Brain microvascular endothelial cell (primary cell): ENCODE measurements around the gene PUS1.

ENCODE experiments used
- DNase-seq: peaks from one replicate; pipeline ENCODE4 v3.0.0-alpha.2; 2020
- H3K27ac ChIP-seq: fragments of 250-450 bp; sonication (Bioruptor Pico); 2 replicates; pipeline ENCODE4 v1.5.1; 2020; ENCODE audit warnings: mild to moderate bottlenecking, moderate library complexity
- H3K27me3 ChIP-seq: fragments of 250-450 bp; sonication (Bioruptor Pico); replicated peaks from 2 replicates; pipeline ENCODE4 v1.5.1; 2020; ENCODE audit warnings: mild to moderate bottlenecking
- H3K36me3 ChIP-seq: fragments of 250-450 bp; sonication (Bioruptor Pico); replicated peaks from 2 replicates; pipeline ENCODE4 v1.5.1; 2020; ENCODE audit warnings: mild to moderate bottlenecking
- H3K4me3 ChIP-seq: 2 replicates; pipeline ENCODE4 v1.5.1; 2011; ENCODE audit warnings: low read depth, mild to moderate bottlenecking, control low read depth, low read length, moderate library complexity
- in situ Hi-C: cut with HindIII; loops from 2 replicates; pipeline ENCODE4 v1.10.0; 2017; ENCODE audit warnings: low sequenced_read_pairs, low pct_ligation_motif_present
- TF ChIP-seq, protein P1 (sequence below): IDR thresholded peaks from 2 replicates; pipeline ENCODE4 v1.5.1; 2011; ENCODE audit warnings: low read depth, mild to moderate bottlenecking, moderate library complexity, low read length, control low read depth, inconsistent platforms; ENCODE audit errors: missing control alignments

PUS1 gene

DNA sequence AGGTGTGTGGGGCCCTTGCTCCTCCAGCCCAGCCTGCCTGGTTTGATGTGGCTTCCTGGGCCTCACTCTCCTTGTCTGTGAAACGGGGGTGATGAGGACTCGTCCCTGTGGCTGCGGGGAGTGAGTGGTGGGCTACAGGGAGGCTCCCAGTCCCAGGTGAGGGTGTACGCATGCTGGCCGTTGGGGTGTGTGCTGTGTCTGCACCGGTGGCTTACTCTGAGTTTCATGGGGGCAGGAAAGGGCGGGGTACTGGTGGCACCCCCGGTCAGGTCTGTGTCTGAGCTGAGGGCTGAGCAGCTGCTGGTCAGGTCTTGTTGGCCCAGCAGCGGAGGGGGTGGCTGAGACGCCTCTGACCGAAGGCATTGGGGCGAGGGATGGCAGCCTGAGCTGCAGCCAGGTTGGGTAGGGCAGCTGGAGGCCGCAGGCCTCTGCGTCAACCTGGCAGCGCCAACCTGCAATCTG, 23.4 kb upstream of the PUS1 start:
- H3K27me3 ChIP-seq, result no peaks in the 10 kb centered on the region
- no peak overlapping the region for H3K4me3 ChIP-seq
- in situ Hi-C loops, result no loop called here
- no peak for DNase-seq
- H3K27ac ChIP-seq, result no peak overlapping the region
- TF ChIP-seq, protein P1, sequence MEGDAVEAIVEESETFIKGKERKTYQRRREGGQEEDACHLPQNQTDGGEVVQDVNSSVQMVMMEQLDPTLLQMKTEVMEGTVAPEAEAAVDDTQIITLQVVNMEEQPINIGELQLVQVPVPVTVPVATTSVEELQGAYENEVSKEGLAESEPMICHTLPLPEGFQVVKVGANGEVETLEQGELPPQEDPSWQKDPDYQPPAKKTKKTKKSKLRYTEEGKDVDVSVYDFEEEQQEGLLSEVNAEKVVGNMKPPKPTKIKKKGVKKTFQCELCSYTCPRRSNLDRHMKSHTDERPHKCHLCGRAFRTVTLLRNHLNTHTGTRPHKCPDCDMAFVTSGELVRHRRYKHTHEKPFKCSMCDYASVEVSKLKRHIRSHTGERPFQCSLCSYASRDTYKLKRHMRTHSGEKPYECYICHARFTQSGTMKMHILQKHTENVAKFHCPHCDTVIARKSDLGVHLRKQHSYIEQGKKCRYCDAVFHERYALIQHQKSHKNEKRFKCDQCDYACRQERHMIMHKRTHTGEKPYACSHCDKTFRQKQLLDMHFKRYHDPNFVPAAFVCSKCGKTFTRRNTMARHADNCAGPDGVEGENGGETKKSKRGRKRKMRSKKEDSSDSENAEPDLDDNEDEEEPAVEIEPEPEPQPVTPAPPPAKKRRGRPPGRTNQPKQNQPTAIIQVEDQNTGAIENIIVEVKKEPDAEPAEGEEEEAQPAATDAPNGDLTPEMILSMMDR, result no peak
- H3K36me3 ChIP-seq, result peaks cover 29% of the 10 kb centered on the region

DNA sequence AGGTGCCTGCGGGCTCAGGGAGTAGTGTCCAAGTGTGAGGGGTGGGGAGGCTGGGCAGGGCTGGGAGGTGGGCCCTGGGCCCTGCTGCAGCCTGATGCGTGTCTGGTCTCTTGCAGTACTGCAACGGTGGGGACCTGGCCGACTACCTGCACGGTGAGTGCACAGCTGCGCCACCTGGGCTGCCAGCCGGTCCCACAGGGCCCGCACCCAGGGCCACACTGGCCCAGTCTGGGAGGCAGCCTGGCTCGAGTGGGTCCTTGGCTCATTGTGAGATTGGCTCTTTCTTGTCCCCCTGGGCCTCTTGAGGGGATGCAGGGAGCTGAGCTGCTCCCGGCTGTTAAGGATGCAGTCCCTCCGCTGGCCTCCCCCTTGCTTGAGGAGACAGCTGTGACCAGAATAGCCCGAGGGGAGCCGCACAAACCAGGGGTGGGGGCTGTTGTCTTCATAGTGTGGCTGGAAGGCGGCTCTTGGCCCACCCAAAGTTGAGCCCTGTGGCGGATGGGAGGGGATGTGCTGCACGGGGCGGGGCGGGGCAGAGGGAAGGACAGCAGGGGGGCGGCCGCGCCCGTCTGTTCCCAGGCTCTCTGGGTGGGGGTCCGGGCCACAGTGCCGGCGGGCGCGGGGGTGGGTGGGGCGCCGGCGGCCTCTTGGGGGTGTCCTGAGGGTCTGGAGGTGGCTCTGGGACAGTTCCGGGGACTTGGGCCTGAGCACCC, 21.5 kb upstream of the PUS1 start:
- no peak for DNase-seq
- TF ChIP-seq, protein P1, result no peak
- Histone ChIP-seq H3K36me3 (peaks cover 43% of the 10 kb centered on the region), H3K27ac (no peak overlapping the region), H3K27me3 (no peaks in the 10 kb centered on the region), H3K4me3 (no peak overlapping the region)
- in situ Hi-C loops, result no loop called here

DNA sequence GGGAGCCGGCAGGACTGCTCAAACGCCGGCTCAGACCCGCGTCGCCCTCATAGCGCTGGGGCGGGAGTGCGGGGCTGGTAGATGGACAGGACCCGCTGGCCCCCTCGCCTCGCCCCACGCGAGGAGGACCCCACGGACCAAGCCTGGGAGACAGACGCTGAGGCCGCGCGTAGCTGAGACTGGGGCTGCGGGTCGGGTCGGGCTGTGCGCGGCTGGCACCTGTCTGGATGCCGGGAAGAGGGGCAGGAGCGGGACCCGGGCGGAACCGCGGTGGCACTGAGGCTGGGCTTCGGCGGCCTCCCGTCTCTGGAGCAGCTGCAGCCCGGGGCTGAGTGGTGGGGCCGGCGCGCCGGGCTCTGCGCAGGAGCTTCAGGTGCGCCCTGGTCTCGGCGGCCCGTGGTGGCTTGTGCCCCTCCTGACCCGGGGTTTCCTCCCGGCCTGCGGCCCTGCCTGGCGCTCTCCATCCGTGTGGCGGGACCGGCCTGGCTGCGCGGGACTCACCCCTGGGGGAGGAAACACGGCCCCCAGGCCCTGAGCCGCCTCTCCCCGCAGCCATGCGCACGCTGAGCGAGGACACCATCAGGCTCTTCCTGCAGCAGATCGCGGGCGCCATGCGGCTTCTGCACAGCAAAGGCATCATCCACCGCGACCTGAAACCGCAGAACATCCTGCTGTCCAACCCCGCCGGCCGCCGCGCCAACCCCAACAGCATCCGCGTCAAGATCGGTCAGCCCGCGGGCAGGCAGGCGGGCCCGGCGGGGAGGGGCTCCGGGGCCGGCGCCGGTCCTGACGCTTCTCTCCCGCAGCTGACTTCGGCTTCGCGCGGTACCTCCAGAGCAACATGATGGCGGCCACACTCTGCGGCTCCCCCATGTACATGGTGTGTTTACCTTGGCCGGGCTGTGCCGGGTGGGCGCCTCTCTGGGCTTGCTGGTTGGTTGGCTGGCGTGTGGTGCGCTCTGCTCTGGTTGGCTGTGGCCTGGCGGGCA, 20.7 kb upstream of the PUS1 start:
- in situ Hi-C loops, result no loop called here
- TF ChIP-seq, protein P1, result no peak
- peaks cover 43% of the 10 kb centered on the region for H3K36me3 ChIP-seq
- no peak for DNase-seq
- H3K27ac ChIP-seq, result no peak overlapping the region
- H3K4me3 ChIP-seq, result no peak overlapping the region
- no peaks in the 10 kb centered on the region for H3K27me3 ChIP-seq

DNA sequence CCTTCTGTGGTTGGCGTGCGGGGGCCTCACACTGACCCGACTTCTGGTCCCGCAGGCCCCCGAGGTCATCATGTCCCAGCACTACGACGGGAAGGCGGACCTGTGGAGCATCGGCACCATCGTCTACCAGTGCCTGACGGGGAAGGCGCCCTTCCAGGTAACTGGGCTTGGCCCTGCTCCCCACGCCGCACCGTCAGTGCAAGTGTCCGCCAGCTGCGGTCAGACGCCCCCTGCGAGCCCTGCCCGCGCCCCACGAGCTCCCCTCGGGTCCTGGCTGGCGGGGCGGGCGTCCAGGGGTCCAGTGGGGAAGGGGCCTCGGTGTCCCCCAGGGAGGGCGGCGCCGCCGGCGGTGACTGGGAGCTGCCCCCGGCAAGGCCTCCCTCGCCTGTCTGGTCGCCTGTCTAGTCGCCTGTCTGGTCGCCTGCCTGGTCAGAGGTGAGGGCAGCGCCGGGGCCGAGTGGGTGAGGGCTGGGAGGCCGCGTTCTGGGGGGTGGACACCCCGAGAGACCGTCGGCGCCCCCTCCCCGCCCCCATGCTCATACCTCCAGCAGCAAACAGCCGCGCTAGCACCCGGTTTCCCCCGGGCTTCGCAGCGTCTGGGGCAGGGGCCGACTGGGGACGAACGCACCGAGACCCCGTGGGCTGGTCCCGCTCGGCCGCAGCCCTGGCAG, 19.9 kb upstream of the PUS1 start:
- no peak for DNase-seq
- TF ChIP-seq, protein P1, result no peak
- H3K27me3 ChIP-seq, result no peaks in the 10 kb centered on the region
- in situ Hi-C loops, result no loop called here
- no peak overlapping the region for H3K27ac ChIP-seq
- H3K4me3 ChIP-seq, result no peak overlapping the region
- H3K36me3 ChIP-seq, result peaks cover 48% of the 10 kb centered on the region

DNA sequence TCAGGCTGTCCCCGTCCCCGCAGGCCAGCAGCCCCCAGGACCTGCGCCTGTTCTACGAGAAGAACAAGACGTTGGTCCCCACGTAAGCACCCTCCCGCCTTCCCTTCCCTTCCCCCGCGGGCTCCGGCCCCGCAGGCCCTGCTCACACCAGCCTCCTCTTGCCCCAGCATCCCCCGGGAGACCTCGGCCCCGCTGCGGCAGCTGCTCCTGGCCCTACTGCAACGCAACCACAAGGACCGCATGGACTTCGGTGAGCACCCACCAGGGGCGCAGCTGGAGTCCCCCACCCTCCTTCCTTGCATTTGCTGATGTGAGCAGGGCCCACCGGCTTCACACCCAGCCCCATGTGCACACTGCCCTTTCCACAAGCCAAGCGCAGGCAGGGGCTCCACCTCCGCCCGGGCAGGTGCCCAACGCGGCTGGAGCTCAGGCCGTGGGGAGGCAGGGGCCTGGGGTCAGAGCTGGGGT, 19.3 kb upstream of the PUS1 start:
- TF ChIP-seq, protein P1, result no peak
- no peak overlapping the region for H3K4me3 ChIP-seq
- H3K27me3 ChIP-seq, result no peaks in the 10 kb centered on the region
- H3K27ac ChIP-seq, result no peak overlapping the region
- DNase-seq, result no peak
- in situ Hi-C loops, result no loop called here
- H3K36me3 ChIP-seq, result peaks cover 52% of the 10 kb centered on the region
